ENCODE measurements around the gene MINDY4.

The MINDY4 gene

DNA sequence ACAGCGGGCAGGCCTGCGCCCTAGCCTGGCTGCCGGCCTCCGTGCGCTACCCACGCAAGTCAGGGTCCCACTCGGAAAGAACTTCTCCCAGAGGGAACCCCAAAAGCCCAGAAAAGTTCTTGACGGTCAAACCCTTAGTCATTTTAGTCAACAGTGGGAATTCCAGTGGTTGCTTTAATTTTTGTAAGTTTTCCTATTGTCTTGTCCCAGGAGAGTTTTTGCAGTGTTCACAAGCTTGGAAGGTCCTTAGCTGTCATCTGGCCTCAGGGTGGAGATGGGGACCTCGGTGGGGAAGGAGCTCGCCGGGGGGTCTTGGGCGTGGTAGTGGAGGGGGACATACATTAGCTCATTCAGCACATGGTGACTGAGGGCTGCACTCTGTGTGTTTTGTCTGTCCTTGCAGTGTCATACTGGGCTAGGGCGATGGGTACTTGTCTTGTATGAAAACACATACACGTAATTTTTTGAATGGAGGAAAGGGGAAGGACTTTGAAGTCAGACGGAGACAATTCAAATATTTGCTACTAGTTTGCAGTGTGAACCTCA, 736 bp downstream of the MINDY4 start:
- TF ChIP-seq CTCF (IDR thresholded peaks at IDR 0.05; ENCODE audit: low read depth, low read length), result no peak
- peak overlapping the region; percentile 66 to 67 for H3K4me3 ChIP-seq (replicated peaks in 1 of 2; ENCODE audit: low read depth in 2 of 2, low read length in 2 of 2)
- DNase-seq (ENCODE audit: low read depth in 2 of 2), result peak; percentile 21 to 22

GRCh38 chr7:30772984-30773383, 1.8 kb downstream of the MINDY4 start:
- DNase-seq (ENCODE audit: low read depth in 2 of 2), result no peak
- no peak for TF ChIP-seq CTCF (IDR thresholded peaks at IDR 0.05; ENCODE audit: low read depth, low read length)
- no peak overlapping the region for H3K4me3 ChIP-seq (replicated peaks in 1 of 2; ENCODE audit: low read depth in 2 of 2, low read length in 2 of 2)

DNA sequence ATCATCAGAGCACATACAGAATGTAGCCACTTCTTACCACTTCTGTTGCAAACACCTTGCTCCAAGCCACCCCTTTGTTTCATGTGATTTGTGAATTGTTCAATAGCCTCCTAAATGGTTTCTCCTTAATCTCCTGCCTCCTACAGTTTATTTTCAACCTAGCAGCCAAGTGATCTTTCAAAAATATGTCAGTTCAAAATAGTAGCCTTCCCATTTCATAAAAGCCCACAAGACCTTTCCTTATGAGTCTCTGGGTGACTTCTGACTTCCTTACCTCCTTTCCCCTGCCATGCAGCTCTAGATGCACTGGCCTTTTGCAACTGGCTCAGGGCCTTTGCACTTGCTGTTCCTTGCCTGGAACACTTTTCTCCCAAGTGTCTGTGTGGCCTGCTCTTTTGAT, 4.8 kb downstream of the MINDY4 start:
- no peak for DNase-seq (ENCODE audit: low read depth in 2 of 2)
- H3K4me3 ChIP-seq (replicated peaks in 1 of 2; ENCODE audit: low read depth in 2 of 2, low read length in 2 of 2), result no peak overlapping the region
- TF ChIP-seq CTCF (IDR thresholded peaks at IDR 0.05; ENCODE audit: low read depth, low read length), result no peak

GRCh38 chr7:30776971-30777370, 5.8 kb downstream of the MINDY4 start:
- TF ChIP-seq CTCF (IDR thresholded peaks at IDR 0.05; ENCODE audit: low read depth, low read length), result no peak
- no peak overlapping the region for H3K4me3 ChIP-seq (replicated peaks in 1 of 2; ENCODE audit: low read depth in 2 of 2, low read length in 2 of 2)
- DNase-seq (ENCODE audit: low read depth in 2 of 2), result no peak

GRCh38 chr7:30778255-30779025, 7.2 kb downstream of the MINDY4 start:
- DNase-seq (ENCODE audit: low read depth in 2 of 2), result peak; percentile 46 to 65
- no peak for TF ChIP-seq CTCF (IDR thresholded peaks at IDR 0.05; ENCODE audit: low read depth, low read length)
- H3K4me3 ChIP-seq (replicated peaks in 1 of 2; ENCODE audit: low read depth in 2 of 2, low read length in 2 of 2), result no peak overlapping the region

DNA sequence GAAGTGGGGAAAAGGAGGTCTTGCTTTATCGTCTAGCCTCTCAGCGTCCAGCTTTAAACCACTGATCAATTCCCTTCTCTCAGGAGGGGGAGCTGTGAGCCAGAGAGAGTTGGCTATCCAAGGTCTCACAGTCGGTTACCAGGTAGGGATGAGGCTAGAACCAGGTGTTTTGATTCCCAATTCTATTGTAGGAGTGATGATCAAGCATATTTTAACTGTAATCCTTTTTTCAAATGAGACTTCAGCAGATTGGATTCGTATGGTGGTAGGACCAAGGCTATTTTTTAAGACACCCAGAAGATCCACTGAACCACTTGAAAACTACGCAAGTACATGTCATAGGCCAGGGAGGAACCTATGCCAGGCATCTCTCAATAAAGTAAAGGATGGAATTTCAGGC, 8.4 kb downstream of the MINDY4 start:
- H3K4me3 ChIP-seq (replicated peaks in 1 of 2; ENCODE audit: low read depth in 2 of 2, low read length in 2 of 2), result no peak overlapping the region
- DNase-seq (ENCODE audit: low read depth in 2 of 2), result no peak
- no peak for TF ChIP-seq CTCF (IDR thresholded peaks at IDR 0.05; ENCODE audit: low read depth, low read length)

Data from cardiac fibroblast (primary cell).